Measurements from ENCODE around the gene TFEB. TPM values are rescaled to one million over a fixed set of nuclear protein-coding genes. Genes with fewer than 3 reads are reported as not detected.

Gene TFEB
- total RNA-seq, 1 donor from 2014 or later = 3.8 TPM

DNA sequence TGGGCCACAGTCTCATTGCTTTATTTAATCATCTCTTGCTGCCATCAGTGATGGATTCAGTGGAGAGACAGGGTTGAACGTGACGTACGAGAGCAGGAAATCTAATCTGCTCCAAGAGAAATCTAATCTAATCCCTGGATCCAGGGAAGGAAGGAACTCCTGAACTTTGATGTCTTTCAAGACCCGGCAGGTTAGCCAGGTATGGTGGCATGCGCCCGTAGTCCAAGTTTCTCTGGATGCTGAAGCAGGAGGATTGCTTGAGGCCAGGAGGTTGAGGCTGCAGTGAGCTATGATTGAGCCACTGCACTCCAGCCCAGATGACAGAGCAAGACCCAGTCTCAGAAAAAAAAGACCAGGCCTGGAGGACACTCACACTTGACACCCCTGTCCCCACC, 23.2 kb upstream of the TFEB start:
- Mint-ChIP-seq H3K27me3 (ENCODE audit: low read depth) (peaks cover 37% of the 10 kb centered on the region), H3K27ac (no peak overlapping the region), H3K9me3 (no peaks in the 10 kb centered on the region), H3K36me3 (no peaks in the 10 kb centered on the region), H3K4me3 (no peak overlapping the region), H3K4me1 (peaks cover 17% of the 10 kb centered on the region)
- TF ChIP-seq CTCF (IDR thresholded peaks at IDR 0.05; ENCODE audit: unreplicated experiment) = no peak
- no peak for DNase-seq (ENCODE audit: low spot score in 2 of 2, unreplicated experiment in 2 of 2)

GRCh38 chr6:41757931-41758640, 22.7 kb upstream of the TFEB start:
- DNase-seq (ENCODE audit: low spot score in 2 of 2, unreplicated experiment in 2 of 2) = no peak
- Mint-ChIP-seq H3K9me3 (no peaks in the 10 kb centered on the region), H3K27ac (no peak overlapping the region), H3K36me3 (no peaks in the 10 kb centered on the region), H3K27me3 (ENCODE audit: low read depth) (peaks cover 39% of the 10 kb centered on the region), H3K4me3 (no peak overlapping the region), H3K4me1 (peaks cover 12% of the 10 kb centered on the region)
- TF ChIP-seq CTCF (IDR thresholded peaks at IDR 0.05; ENCODE audit: unreplicated experiment) = no peak

DNA sequence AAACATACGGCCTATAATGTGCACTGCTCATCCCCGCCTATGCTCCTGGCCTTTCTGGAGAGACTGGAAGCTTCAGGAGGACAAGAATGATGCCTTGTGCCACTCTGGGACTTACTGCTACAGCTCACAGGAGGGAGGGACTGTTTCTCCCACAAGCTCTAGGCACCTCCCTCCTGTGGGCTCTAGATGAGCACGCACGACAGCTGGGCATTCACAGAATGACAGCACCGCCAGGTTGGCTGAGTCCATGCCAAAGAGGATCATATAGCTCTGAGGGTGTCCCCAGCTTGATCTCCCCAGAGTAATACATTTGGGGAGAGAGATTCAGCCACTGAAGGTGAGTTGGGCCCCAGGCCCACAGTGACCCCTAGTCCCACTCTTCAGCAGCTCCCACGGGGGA, 21.9 kb upstream of the TFEB start:
- Mint-ChIP-seq H3K4me3 (no peak overlapping the region), H3K4me1 (peaks cover 12% of the 10 kb centered on the region), H3K27me3 (ENCODE audit: low read depth) (peaks cover 37% of the 10 kb centered on the region), H3K27ac (no peak overlapping the region), H3K36me3 (no peaks in the 10 kb centered on the region), H3K9me3 (no peaks in the 10 kb centered on the region)
- no peak for DNase-seq (ENCODE audit: low spot score in 2 of 2, unreplicated experiment in 2 of 2)
- TF ChIP-seq CTCF (IDR thresholded peaks at IDR 0.05; ENCODE audit: unreplicated experiment) = no peak

DNA sequence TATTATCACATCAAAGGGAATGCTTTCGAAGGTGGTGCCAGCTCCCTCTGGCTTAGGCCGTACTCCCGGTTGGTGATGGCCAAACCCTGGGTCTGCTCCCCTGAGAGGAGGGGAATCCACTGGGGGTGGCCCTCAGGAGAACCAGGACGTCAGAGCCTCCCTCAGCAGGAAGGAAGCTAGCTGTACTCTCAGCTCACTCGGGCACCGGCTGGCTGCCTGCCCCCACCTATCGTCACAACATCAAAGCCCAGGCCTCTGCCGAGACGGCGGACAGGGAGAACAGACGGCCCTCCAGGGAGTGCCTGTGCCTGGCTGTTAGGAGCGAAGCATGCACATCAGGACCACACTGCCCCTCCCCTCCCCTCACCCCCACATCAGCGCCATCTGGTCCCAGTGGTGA, 20.9 kb upstream of the TFEB start:
- no peak overlapping the region for H3K27ac Mint-ChIP-seq
- DNase-seq (ENCODE audit: low spot score in 2 of 2, unreplicated experiment in 2 of 2) = no peak
- H3K36me3 Mint-ChIP-seq = no peaks in the 10 kb centered on the region
- no peak for TF ChIP-seq CTCF (IDR thresholded peaks at IDR 0.05; ENCODE audit: unreplicated experiment)
- H3K4me1 Mint-ChIP-seq = peaks cover 12% of the 10 kb centered on the region
- H3K4me3 Mint-ChIP-seq = no peak overlapping the region
- peaks cover 34% of the 10 kb centered on the region for H3K27me3 Mint-ChIP-seq (ENCODE audit: low read depth)
- no peaks in the 10 kb centered on the region for H3K9me3 Mint-ChIP-seq

GRCh38 chr6:41755895-41756294, 20.5 kb upstream of the TFEB start:
- no peak for DNase-seq (ENCODE audit: low spot score in 2 of 2, unreplicated experiment in 2 of 2)
- Mint-ChIP-seq H3K4me1 (peaks cover 12% of the 10 kb centered on the region), H3K27me3 (ENCODE audit: low read depth) (peaks cover 34% of the 10 kb centered on the region), H3K9me3 (no peaks in the 10 kb centered on the region), H3K4me3 (no peak overlapping the region), H3K36me3 (no peaks in the 10 kb centered on the region), H3K27ac (no peak overlapping the region)
- TF ChIP-seq CTCF (IDR thresholded peaks at IDR 0.05; ENCODE audit: unreplicated experiment) = no peak

All from mesothelial cell of epicardium (in vitro differentiated cells).